NCI-H226 (cell line): Measurements from ENCODE around the gene S100A4.

Source experiments
- DNase-seq: peaks from one replicate; pipeline ENCODE4 v3.0.0-alpha.2; 2015

S100A4 gene

DNA sequence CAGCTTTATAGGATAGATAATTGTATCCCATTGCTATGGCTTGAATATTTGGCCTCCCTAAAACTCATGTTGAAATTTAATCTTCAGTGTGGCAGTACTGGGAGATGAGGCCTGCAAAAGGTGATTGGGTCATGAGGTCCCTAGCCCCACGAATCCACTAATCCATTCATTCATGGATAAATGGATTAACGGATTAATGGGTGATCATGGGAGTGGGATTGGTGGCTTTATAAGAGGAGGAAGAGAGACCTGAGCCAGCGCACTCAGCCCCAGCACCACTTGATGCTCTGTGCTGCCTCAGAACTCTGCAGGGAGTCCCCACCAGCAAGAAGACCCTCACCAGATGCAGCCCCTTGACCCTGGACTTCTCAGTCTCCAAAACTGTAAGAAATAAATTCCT, 41.8 kb downstream of the S100A4 start:
- no peak for DNase-seq

DNA sequence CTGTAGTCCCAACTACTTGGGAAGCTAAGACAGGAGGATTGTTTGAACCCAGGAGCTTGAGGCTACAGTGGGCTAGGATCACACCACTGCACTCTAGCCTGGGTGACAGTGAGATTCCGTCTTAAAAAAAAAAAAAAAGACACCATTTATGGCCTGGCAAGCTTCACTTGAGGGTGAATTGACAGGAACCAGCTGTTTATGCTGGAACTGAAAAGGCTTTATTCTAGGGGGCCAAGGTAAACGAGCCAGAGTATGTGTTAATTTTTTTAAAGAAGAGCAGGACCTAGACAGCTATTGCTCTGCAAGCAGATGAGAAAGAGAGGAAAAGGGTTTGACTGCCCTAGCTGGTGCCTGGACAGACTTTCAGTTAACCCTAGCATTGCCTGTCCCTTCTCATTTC, 46.9 kb downstream of the S100A4 start:
- no peak for DNase-seq

GRCh38 chr1:153495536-153495935, 50.1 kb downstream of the S100A4 start:
- no peak for DNase-seq

- DNase-seq = peak; percentile 13
Observed at GRCh38 chr1:153494976-153495535, 50.5 kb downstream of the S100A4 start.
